Cardiac muscle cell (in vitro differentiated cells and primary cell): ENCODE measurements around the gene LUZP2. TPM values are rescaled to one million over a fixed set of nuclear protein-coding genes. Genes with fewer than 3 reads are reported as not detected.

ENCODE experiments used
- DNase-seq, 2 donors: peaks; one replicate each; pipeline versions ENCODE4 v3.0.0 to v3.0.0-alpha.2; 2010 to 2017; ENCODE audit warnings: low read depth in 1 of 2, low spot score in 1 of 2
- H3K27ac ChIP-seq: fragments of 200-600 bp; sonication (generic); 2 replicates; pipeline ENCODE4 v1.5.1; 2016
- H3K27me3 ChIP-seq: fragments of 200-600 bp; sonication (generic); 2 replicates; pipeline ENCODE4 v1.6.0; 2016; ENCODE audit warnings: control low read depth
- H3K36me3 ChIP-seq: fragments of 200-600 bp; sonication (generic); 2 replicates; pipeline ENCODE4 v1.5.1; 2016; ENCODE audit warnings: control low read depth
- H3K4me1 ChIP-seq: fragments of 200-600 bp; sonication (generic); 2 replicates; pipeline ENCODE4 v1.8.1; 2017; ENCODE audit warnings: low read depth, mild to moderate bottlenecking, mixed run types
- H3K4me3 ChIP-seq: fragments of 200-600 bp; sonication (generic); 2 replicates; pipeline ENCODE4 v1.5.1; 2016; ENCODE audit warnings: mild to moderate bottlenecking
- H3K9me3 ChIP-seq: fragments of 200-600 bp; sonication (generic); 2 replicates; pipeline ENCODE4 v1.5.1; 2017; ENCODE audit warnings: low read depth, mild to moderate bottlenecking, control low read depth
- polyA plus RNA-seq: library from polyadenylated mRNA; unstranded; fragments of >200 nt; fragmentation: Nextera tagmentation; extraction: Ambion mirVana; gene quantifications from 2 replicates; pipeline ENCODE4 v1.2.1, GENCODE V29; 2016
- total RNA-seq: library from RNA; depleted of rRNA; stranded (reverse); fragments of >200 nt; gene quantifications from 2 replicates; pipeline ENCODE4 v1.2.3, GENCODE V29; 2016
- TF ChIP-seq, protein P1 (sequence below): IDR thresholded peaks from 2 replicates; pipeline ENCODE4 v1.5.1; 2012; ENCODE audit warnings: low read depth, mild to moderate bottlenecking, low read length

LUZP2 gene
- total and polyA plus RNA-seq, 2 experiments from 2014 or later = not detected

- TF ChIP-seq, protein P1, sequence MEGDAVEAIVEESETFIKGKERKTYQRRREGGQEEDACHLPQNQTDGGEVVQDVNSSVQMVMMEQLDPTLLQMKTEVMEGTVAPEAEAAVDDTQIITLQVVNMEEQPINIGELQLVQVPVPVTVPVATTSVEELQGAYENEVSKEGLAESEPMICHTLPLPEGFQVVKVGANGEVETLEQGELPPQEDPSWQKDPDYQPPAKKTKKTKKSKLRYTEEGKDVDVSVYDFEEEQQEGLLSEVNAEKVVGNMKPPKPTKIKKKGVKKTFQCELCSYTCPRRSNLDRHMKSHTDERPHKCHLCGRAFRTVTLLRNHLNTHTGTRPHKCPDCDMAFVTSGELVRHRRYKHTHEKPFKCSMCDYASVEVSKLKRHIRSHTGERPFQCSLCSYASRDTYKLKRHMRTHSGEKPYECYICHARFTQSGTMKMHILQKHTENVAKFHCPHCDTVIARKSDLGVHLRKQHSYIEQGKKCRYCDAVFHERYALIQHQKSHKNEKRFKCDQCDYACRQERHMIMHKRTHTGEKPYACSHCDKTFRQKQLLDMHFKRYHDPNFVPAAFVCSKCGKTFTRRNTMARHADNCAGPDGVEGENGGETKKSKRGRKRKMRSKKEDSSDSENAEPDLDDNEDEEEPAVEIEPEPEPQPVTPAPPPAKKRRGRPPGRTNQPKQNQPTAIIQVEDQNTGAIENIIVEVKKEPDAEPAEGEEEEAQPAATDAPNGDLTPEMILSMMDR = no peak
- Histone ChIP-seq H3K4me3 (no peak overlapping the region), H3K4me1 (no peaks in the 10 kb centered on the region), H3K27me3 (no peaks in the 10 kb centered on the region), H3K9me3 (no peaks in the 10 kb centered on the region), H3K36me3 (no peaks in the 10 kb centered on the region), H3K27ac (no peak overlapping the region)
- no peak for DNase-seq
Measured at GRCh38 chr11:24773322-24773721, 276.5 kb downstream of the LUZP2 start.

- H3K4me1 ChIP-seq = no peaks in the 10 kb centered on the region
- TF ChIP-seq, protein P1 = peak; percentile 20
- no peak overlapping the region for H3K27ac ChIP-seq
- no peaks in the 10 kb centered on the region for H3K27me3 ChIP-seq
- H3K36me3 ChIP-seq = no peaks in the 10 kb centered on the region
- DNase-seq = peak; percentile 10 to 26
- no peak overlapping the region for H3K4me3 ChIP-seq
- H3K9me3 ChIP-seq = no peaks in the 10 kb centered on the region
Measured at GRCh38 chr11:24779791-24780190, 282.9 kb downstream of the LUZP2 start.

- no peaks in the 10 kb centered on the region for H3K36me3 ChIP-seq
- H3K27ac ChIP-seq = no peak overlapping the region
- H3K27me3 ChIP-seq = no peaks in the 10 kb centered on the region
- no peaks in the 10 kb centered on the region for H3K9me3 ChIP-seq
- DNase-seq = peak; percentile 0 to 5
- TF ChIP-seq, protein P1 = no peak
- no peak overlapping the region for H3K4me3 ChIP-seq
- no peaks in the 10 kb centered on the region for H3K4me1 ChIP-seq
Measured at GRCh38 chr11:24781288-24781687, 284.4 kb downstream of the LUZP2 start.

GRCh38 chr11:24793479-24793878, 296.6 kb downstream of the LUZP2 start:
- Histone ChIP-seq H3K27me3 (no peaks in the 10 kb centered on the region), H3K27ac (no peak overlapping the region), H3K9me3 (no peaks in the 10 kb centered on the region), H3K4me3 (no peak overlapping the region), H3K4me1 (peaks cover 4% of the 10 kb centered on the region), H3K36me3 (no peaks in the 10 kb centered on the region)
- DNase-seq = peak in 1 of 2 donors; percentile 29
- TF ChIP-seq, protein P1 = no peak

- H3K4me1 ChIP-seq = peaks cover 4% of the 10 kb centered on the region
- no peak overlapping the region for H3K4me3 ChIP-seq
- no peaks in the 10 kb centered on the region for H3K9me3 ChIP-seq
- no peak overlapping the region for H3K27ac ChIP-seq
- DNase-seq = peak in 1 of 2 donors; percentile 3
- TF ChIP-seq, protein P1 = no peak
- H3K27me3 ChIP-seq = no peaks in the 10 kb centered on the region
- H3K36me3 ChIP-seq = no peaks in the 10 kb centered on the region
Measured at GRCh38 chr11:24794064-24794463, 297.2 kb downstream of the LUZP2 start.

GRCh38 chr11:24805671-24806070, 308.8 kb downstream of the LUZP2 start:
- Histone ChIP-seq H3K27ac (no peak overlapping the region), H3K9me3 (no peaks in the 10 kb centered on the region), H3K4me3 (no peak overlapping the region), H3K4me1 (no peaks in the 10 kb centered on the region), H3K36me3 (no peaks in the 10 kb centered on the region), H3K27me3 (no peaks in the 10 kb centered on the region)
- no peak for DNase-seq
- TF ChIP-seq, protein P1 = no peak
